Measurements from ENCODE around the gene PKIG. TPM values are rescaled to one million over a fixed set of nuclear protein-coding genes. Genes with fewer than 3 reads are reported as not detected.
"Not testable (repeated sequence)": the region's sequence is repeated elsewhere in the genome, so short reads cannot be mapped to it uniquely, and the experiment has no call there.

Gene PKIG
- polyA plus RNA-seq, 1 donor (not counting 4 experiments of a cell fraction or from before 2014, with no cell fraction given) = 6.6 TPM

DNA sequence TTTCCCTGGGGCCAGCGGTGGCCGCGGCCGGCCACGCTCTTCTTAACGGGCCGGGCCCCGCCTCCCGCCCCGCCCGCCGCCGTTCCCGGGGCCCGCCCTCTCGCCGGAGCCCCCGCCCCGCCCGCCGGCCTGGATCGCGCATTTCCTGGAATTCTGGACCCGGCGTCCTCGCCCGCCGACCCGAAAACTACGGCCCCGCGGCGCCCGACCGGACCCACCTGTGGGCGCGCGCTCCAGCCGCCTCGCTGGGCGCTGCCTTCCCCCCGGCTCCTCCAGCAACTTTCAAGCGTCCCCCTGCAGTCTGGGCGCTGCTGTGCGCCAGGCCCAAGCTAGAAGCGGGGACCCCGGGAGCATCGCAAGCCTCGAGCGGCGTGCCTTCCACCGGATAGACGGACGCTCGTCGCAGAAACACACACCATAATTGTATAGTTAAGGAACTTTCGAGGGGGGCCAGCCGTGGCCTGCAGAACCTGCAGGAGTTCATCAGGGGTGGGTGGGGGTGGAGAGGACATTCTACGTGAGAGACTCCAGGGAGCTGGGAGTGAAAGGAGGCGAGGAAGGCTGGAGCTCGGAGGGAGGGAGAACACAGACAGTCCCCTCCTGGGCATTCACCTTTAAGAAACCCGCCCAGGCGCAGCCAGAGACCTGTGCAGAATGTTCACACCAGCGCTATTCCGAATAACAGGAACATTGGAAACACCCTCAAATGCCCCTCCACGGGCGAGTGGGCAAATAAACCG is 69.5 kb downstream of the PKIG start, which contains the start of gene ADA:
TSS of gene ADA (minus strand) at position 16 of the 740 bp plus-strand sequence. CDS start 92 bp downstream, outside the sequence.
- FAIRE-seq = no peak
- Histone ChIP-seq H2AFZ (ENCODE audit: control insufficient read depth, low read length) (peak within 1 kb of the TSS; percentile 90), H3K36me3 (ENCODE audit: control insufficient read depth in 2 of 2, extremely low read depth in 1 of 2, insufficient read depth in 2 of 2, low read length in 2 of 2) (peaks cover 0 to 1% of the 10 kb centered on the region in 2 experiments), H3K79me2 (ENCODE audit: control insufficient read depth, insufficient read depth, low read length) (no peaks in the 10 kb centered on the region), H3K4me2 (ENCODE audit: control insufficient read depth, extremely low read depth, insufficient read depth, low read depth, low read length) (peak within 1 kb of the TSS; percentile 100), H3K4me3 (ENCODE audit: control insufficient read depth in 2 of 3, extremely low read depth in 1 of 3, insufficient read depth in 2 of 3, low read depth in 1 of 3, low read length in 3 of 3) (peak within 1 kb of the TSS; percentile 65 to 95 (median 86)), H4K20me1 (ENCODE audit: control insufficient read depth, extremely low read depth, insufficient read depth, low read length) (no peaks in the 10 kb centered on the region), H3K9me1 (ENCODE audit: control insufficient read depth, extremely low read depth, insufficient read depth, low read length) (no peaks in the 10 kb centered on the region), H3K4me1 (ENCODE audit: control insufficient read depth, extremely low read depth, insufficient read depth, low read length) (peaks cover 12% of the 10 kb centered on the region), H3K27me3 (ENCODE audit: control insufficient read depth, extremely low read depth, insufficient read depth, low read length) (peaks cover 3% of the 10 kb centered on the region), H3K9me3 (ENCODE audit: control insufficient read depth, low read depth, low read length) (no peaks in the 10 kb centered on the region), H3K9ac (ENCODE audit: control insufficient read depth, extremely low read depth, insufficient read depth, low read length) (peak within 1 kb of the TSS; percentile 65), H3K27ac (ENCODE audit: control insufficient read depth, insufficient read depth, low read length) (peak within 1 kb of the TSS; percentile 8)
- TF ChIP-seq EZH2 (IDR thresholded peaks at IDR 0.05; ENCODE audit: low read length) = no peak
- TF ChIP-seq, protein P1, sequence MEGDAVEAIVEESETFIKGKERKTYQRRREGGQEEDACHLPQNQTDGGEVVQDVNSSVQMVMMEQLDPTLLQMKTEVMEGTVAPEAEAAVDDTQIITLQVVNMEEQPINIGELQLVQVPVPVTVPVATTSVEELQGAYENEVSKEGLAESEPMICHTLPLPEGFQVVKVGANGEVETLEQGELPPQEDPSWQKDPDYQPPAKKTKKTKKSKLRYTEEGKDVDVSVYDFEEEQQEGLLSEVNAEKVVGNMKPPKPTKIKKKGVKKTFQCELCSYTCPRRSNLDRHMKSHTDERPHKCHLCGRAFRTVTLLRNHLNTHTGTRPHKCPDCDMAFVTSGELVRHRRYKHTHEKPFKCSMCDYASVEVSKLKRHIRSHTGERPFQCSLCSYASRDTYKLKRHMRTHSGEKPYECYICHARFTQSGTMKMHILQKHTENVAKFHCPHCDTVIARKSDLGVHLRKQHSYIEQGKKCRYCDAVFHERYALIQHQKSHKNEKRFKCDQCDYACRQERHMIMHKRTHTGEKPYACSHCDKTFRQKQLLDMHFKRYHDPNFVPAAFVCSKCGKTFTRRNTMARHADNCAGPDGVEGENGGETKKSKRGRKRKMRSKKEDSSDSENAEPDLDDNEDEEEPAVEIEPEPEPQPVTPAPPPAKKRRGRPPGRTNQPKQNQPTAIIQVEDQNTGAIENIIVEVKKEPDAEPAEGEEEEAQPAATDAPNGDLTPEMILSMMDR (optimal IDR thresholded peaks at IDR 0.05 in 1 of 3, IDR thresholded peaks at IDR 0.05 in 1 of 3, conservative IDR thresholded peaks at IDR 0.05 in 1 of 3; ENCODE audit: extremely low read depth in 1 of 3, insufficient read depth in 2 of 3, low read length in 3 of 3) = peak in 1 of 3 experiments; percentile 10
- dilution Hi-C loops (cut with MboI; ENCODE audit: extremely low pct_ligation_motif_present, low sequenced_read_pairs) = no loop called here
- no peak for DNase-seq (ENCODE audit: low read depth, low spot score)

DNA sequence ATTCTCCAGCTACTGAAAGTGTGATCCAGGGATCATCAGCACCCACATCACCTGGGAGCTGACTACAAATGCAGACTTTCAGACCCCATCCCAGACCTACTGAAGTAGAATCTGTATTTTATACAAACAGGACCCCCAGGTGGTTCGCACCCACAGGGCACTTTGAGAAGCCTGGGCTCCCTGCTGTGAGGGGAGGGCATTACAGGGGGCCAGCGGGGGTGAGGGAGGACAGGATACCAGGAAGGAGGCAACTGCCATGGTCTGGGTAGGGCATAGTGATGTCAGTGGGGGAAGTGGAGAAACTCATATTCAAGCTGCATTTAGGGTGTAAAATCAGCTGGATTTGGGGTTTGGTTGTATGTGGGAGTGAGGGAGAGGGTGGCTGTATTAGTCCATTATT is 71.2 kb downstream of the PKIG start:
- H3K9me3 ChIP-seq (ENCODE audit: control insufficient read depth, low read depth, low read length) = no peaks in the 10 kb centered on the region
- no peaks in the 10 kb centered on the region for H3K79me2 ChIP-seq (ENCODE audit: control insufficient read depth, insufficient read depth, low read length)
- no peak overlapping the region for H3K4me3 ChIP-seq (ENCODE audit: control insufficient read depth in 2 of 3, extremely low read depth in 1 of 3, insufficient read depth in 2 of 3, low read depth in 1 of 3, low read length in 3 of 3)
- no peaks in the 10 kb centered on the region for H3K36me3 ChIP-seq (ENCODE audit: control insufficient read depth in 2 of 2, extremely low read depth in 1 of 2, insufficient read depth in 2 of 2, low read length in 2 of 2)
- H3K4me1 ChIP-seq (ENCODE audit: control insufficient read depth, extremely low read depth, insufficient read depth, low read length) = peaks cover 12% of the 10 kb centered on the region
- no peak overlapping the region for H3K27ac ChIP-seq (ENCODE audit: control insufficient read depth, insufficient read depth, low read length)
- no peak overlapping the region for H2AFZ ChIP-seq (ENCODE audit: control insufficient read depth, low read length)
- DNase-seq (ENCODE audit: low read depth, low spot score) (no peak), FAIRE-seq (no peak)
- H3K9me1 ChIP-seq (ENCODE audit: control insufficient read depth, extremely low read depth, insufficient read depth, low read length) = no peaks in the 10 kb centered on the region
- no peak for TF ChIP-seq EZH2 (IDR thresholded peaks at IDR 0.05; ENCODE audit: low read length)
- TF ChIP-seq, protein P1 (optimal IDR thresholded peaks at IDR 0.05 in 1 of 3, IDR thresholded peaks at IDR 0.05 in 1 of 3, conservative IDR thresholded peaks at IDR 0.05 in 1 of 3; ENCODE audit: extremely low read depth in 1 of 3, insufficient read depth in 2 of 3, low read length in 3 of 3) = no peak
- no peak overlapping the region for H3K9ac ChIP-seq (ENCODE audit: control insufficient read depth, extremely low read depth, insufficient read depth, low read length)
- no peaks in the 10 kb centered on the region for H4K20me1 ChIP-seq (ENCODE audit: control insufficient read depth, extremely low read depth, insufficient read depth, low read length)
- dilution Hi-C loops (cut with MboI; ENCODE audit: extremely low pct_ligation_motif_present, low sequenced_read_pairs) = no loop called here
- H3K27me3 ChIP-seq (ENCODE audit: control insufficient read depth, extremely low read depth, insufficient read depth, low read length) = peaks cover 3% of the 10 kb centered on the region
- H3K4me2 ChIP-seq (ENCODE audit: control insufficient read depth, extremely low read depth, insufficient read depth, low read depth, low read length) = no peak overlapping the region

DNA sequence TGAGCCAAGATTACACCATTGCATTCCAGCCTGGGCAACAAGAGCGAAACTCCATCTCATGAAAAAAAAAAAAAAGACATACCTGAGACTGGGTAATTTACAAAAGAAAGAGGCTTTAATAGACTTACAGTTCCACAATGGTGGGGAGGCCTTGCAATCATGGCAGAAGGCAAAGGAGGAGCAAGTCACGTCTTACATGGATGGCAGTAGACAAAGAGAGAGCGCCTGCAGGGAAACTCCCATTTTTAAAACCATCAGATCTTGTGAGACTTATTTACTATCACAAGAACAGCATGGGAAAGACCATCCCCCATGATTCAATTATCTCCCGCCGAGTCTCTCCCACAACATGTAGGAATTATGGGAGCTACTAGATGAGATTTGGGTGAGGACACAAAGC is 71.8 kb downstream of the PKIG start:
- dilution Hi-C loops (cut with MboI; ENCODE audit: extremely low pct_ligation_motif_present, low sequenced_read_pairs) = not testable (repeated sequence)

More for the DNA sequence above, 71.8 kb downstream of the PKIG start:
- H3K27ac ChIP-seq (ENCODE audit: control insufficient read depth, insufficient read depth, low read length); H3K9ac ChIP-seq (ENCODE audit: control insufficient read depth, extremely low read depth, insufficient read depth, low read length); H3K9me1 ChIP-seq (ENCODE audit: control insufficient read depth, extremely low read depth, insufficient read depth, low read length); H3K27me3 ChIP-seq (ENCODE audit: control insufficient read depth, extremely low read depth, insufficient read depth, low read length); DNase-seq (ENCODE audit: low read depth, low spot score); H3K4me2 ChIP-seq (ENCODE audit: control insufficient read depth, extremely low read depth, insufficient read depth, low read depth, low read length); H2AFZ ChIP-seq (ENCODE audit: control insufficient read depth, low read length); H3K4me3 ChIP-seq (ENCODE audit: control insufficient read depth in 2 of 3, extremely low read depth in 1 of 3, insufficient read depth in 2 of 3, low read depth in 1 of 3, low read length in 3 of 3); H3K9me3 ChIP-seq (ENCODE audit: control insufficient read depth, low read depth, low read length); FAIRE-seq; H3K79me2 ChIP-seq (ENCODE audit: control insufficient read depth, insufficient read depth, low read length); H3K36me3 ChIP-seq (ENCODE audit: control insufficient read depth in 2 of 2, extremely low read depth in 1 of 2, insufficient read depth in 2 of 2, low read length in 2 of 2); H4K20me1 ChIP-seq (ENCODE audit: control insufficient read depth, extremely low read depth, insufficient read depth, low read length): not testable (repeated sequence)
- peaks cover 12% of the 10 kb centered on the region for H3K4me1 ChIP-seq (ENCODE audit: control insufficient read depth, extremely low read depth, insufficient read depth, low read length)
